ENCODE results near the gene NFKBIL1.

Gene NFKBIL1

DNA sequence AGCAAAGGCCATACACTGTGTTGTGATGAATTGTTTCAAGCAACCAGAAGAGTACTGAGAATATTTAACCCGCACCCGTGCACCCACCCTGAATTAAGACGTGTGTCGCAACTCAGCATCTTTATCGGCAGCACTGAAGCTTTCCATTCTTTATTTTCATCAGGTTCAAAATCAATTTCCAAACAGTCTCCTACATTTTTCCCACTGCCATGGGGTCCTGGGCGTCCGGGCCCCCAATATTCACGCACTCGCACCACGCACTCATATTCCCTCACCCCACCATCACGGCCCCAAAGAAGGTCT lies 33.0 kb downstream of the NFKBIL1 start:
- H3K9me3 ChIP-seq (replicated peaks in 1 of 11) = no peaks in the 10 kb centered on the region
- no peaks in the 10 kb centered on the region for H3K27me3 ChIP-seq
- H3K4me3 ChIP-seq = peak overlapping the region; percentile 69 to 81 (median 76); a peak in 18 of 20 replicates
- peak overlapping the region; percentile 90 to 100 (median 96) for H3K4me2 ChIP-seq
- H3K36me3 ChIP-seq = peaks cover 18 to 28% (median 26%) of the 10 kb centered on the region in 11 experiments
- peaks cover 0 to 31% (median 17%) of the 10 kb centered on the region in 11 experiments; a peak in 15 of 22 replicates for H4K20me1 ChIP-seq
- peak overlapping the region; percentile 61 to 88 (median 83); a peak in 18 of 22 replicates for H3K27ac ChIP-seq
- peak in 4 of 11 experiments; percentile 21 to 79 (median 30); a peak in 3 of 22 replicates for TF ChIP-seq Cebpa-rat (IDR thresholded peaks at IDR 0.05)
- H3K9ac ChIP-seq = peak overlapping the region; percentile 80 to 89 (median 86); a peak in 21 of 22 replicates
- H3K4me1 ChIP-seq = peaks cover 81 to 95% (median 83%) of the 10 kb centered on the region in 10 experiments

DNA sequence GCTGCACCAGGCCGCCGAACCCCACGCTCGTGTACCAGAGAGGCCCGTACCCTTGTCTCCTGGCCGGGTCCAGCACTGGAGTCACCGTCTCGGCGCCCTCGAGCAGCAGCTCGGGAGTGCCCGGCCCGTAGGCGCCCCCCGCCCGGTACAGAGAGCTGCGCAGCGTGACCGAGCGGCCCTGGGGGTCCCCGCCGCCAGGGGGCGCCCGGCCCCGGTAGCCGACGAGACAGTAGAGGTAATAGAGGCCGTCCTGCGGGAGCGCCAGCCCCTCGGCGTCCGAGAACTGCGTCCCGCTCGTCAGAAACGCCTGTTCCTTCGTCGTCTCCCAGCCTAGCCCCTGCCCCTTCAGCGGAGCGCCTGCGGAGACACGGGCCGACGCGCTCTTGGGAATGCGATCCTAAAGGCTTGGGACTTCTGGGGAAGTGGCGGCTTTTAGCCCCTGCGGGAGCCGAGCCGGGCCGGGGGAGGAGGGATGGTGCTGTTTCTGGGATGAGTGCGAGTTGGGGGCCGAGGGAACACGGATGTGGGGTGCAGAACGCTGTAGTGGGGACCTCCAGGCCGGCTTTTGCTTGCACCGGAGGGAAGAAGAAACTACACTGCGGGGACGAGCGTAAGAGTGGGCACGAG lies 33.5 kb downstream of the NFKBIL1 start:
- peak overlapping the region; percentile 69 to 81 (median 76) for H3K4me3 ChIP-seq
- peaks cover 18 to 28% (median 26%) of the 10 kb centered on the region in 11 experiments for H3K36me3 ChIP-seq
- no peak for TF ChIP-seq Cebpa-rat (IDR thresholded peaks at IDR 0.05)
- peaks cover 0 to 27% (median 17%) of the 10 kb centered on the region in 11 experiments; a peak in 15 of 22 replicates for H4K20me1 ChIP-seq
- peak overlapping the region; percentile 61 to 88 (median 83); a peak in 21 of 22 replicates for H3K27ac ChIP-seq
- H3K9ac ChIP-seq = peak overlapping the region; percentile 80 to 89 (median 86)
- H3K27me3 ChIP-seq = no peaks in the 10 kb centered on the region
- peaks cover 81 to 96% (median 87%) of the 10 kb centered on the region in 10 experiments for H3K4me1 ChIP-seq
- no peaks in the 10 kb centered on the region for H3K9me3 ChIP-seq (replicated peaks in 1 of 11)
- peak overlapping the region; percentile 90 to 100 (median 96) for H3K4me2 ChIP-seq

- Histone ChIP-seq H3K36me3 (peaks cover 18 to 26% (median 24%) of the 10 kb centered on the region in 11 experiments), H3K27me3 (no peaks in the 10 kb centered on the region), H3K4me2 (peak overlapping the region; percentile 90 to 100 (median 96)), H3K27ac (peak overlapping the region; percentile 61 to 88 (median 83); a peak in 21 of 22 replicates), H3K9ac (peak overlapping the region; percentile 80 to 89 (median 86)), H3K4me3 (peak overlapping the region; percentile 69 to 81 (median 76)), H4K20me1 (peaks cover 0 to 20% (median 13%) of the 10 kb centered on the region in 11 experiments; a peak in 15 of 22 replicates), H3K4me1 (peaks cover 81 to 96% (median 91%) of the 10 kb centered on the region in 10 experiments), H3K9me3 (replicated peaks in 1 of 11) (no peaks in the 10 kb centered on the region)
- TF ChIP-seq Cebpa-rat (IDR thresholded peaks at IDR 0.05) = no peak
Observed at GRCh38 chr6:31581434-31582229, 34.2 kb downstream of the NFKBIL1 start.

- H3K27ac ChIP-seq = peak within 1 kb of the TSS; percentile 61 to 88 (median 83); a peak in 21 of 22 replicates
- H3K27me3 ChIP-seq = no peaks in the 10 kb centered on the region
- peak within 1 kb of the TSS; percentile 80 to 89 (median 86) for H3K9ac ChIP-seq
- TF ChIP-seq Cebpa-rat (IDR thresholded peaks at IDR 0.05) = no peak
- H3K9me3 ChIP-seq (replicated peaks in 1 of 11) = no peaks in the 10 kb centered on the region
- H3K4me1 ChIP-seq = peaks cover 81 to 96% (median 91%) of the 10 kb centered on the region in 10 experiments
- peak within 1 kb of the TSS; percentile 69 to 81 (median 76) for H3K4me3 ChIP-seq
- H4K20me1 ChIP-seq = peaks cover 0 to 14% (median 7%) of the 10 kb centered on the region in 11 experiments; a peak in 13 of 22 replicates
- peak within 1 kb of the TSS; percentile 90 to 100 (median 96) for H3K4me2 ChIP-seq
- peaks cover 16 to 20% (median 18%) of the 10 kb centered on the region in 11 experiments for H3K36me3 ChIP-seq
Observed at GRCh38 chr6:31582230-31582643, 34.8 kb downstream of the NFKBIL1 start, which contains the start of gene LTB. Gene LTB (minus strand): TSS chr6:31582424. CDS start chr6:31582417, 7 bp downstream.

DNA sequence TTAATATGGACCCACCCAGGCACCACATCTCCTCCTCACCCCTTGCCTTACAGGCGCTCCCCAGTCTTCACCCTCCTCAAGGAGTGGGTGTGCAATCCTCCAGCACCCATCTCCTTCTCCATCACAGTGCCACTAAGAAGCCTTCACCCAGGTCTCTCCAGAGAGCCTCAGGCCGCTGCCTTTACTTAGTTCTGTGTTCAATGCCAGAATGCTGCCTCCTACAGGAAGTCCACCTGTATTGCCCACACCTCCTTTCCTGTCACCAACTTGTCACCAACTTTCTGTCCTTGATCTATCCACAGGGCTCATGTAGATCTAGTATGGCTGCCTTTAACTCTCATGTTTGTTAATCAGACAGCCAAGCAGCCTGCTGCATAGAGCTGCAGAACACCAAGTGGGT lies 38.1 kb downstream of the NFKBIL1 start:
- Histone ChIP-seq H3K4me3 (peak overlapping the region in 3 of 10 experiments; percentile 24 to 64 (median 63); a peak in 3 of 20 replicates), H3K4me1 (peaks cover 76 to 95% (median 86%) of the 10 kb centered on the region in 10 experiments), H3K36me3 (peaks cover 0 to 10% (median 0%) of the 10 kb centered on the region in 11 experiments; a peak in 5 of 22 replicates), H4K20me1 (no peaks in the 10 kb centered on the region), H3K27me3 (no peaks in the 10 kb centered on the region), H3K9me3 (replicated peaks in 1 of 11) (no peaks in the 10 kb centered on the region), H3K27ac (peak overlapping the region; percentile 59 to 92 (median 86)), H3K4me2 (peak overlapping the region; percentile 77 to 100 (median 94)), H3K9ac (peak overlapping the region in 10 of 11 experiments; percentile 66 to 81 (median 74); a peak in 19 of 22 replicates)
- no peak for TF ChIP-seq Cebpa-rat (IDR thresholded peaks at IDR 0.05)

DNA sequence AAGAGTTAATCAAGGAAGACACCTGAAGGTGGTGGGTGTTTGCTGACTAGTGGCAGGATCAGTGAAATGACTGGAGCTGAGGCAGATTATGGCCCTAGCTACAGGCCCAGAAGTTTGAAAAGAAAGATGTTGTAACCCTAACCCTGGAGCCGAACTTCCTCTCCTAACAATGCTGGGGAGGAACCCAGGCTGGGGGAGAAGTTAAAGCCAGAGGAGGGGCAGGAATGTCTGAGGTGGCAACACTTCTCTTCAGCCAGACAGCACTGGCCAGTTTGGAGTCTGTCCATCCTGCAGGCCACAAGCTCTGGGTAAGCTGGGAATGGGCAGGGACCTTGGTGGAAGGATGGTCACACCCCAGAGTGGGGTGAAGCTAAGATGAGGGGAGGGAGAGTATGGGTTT lies 38.6 kb downstream of the NFKBIL1 start, which contains the start of gene LST1:
Gene LST1, plus strand, starts transcription at position 270 of the 400 bp plus-strand sequence. CDS start 1,023 bp downstream, outside the sequence.
- peak within 1 kb of the TSS; percentile 59 to 92 (median 86) for H3K27ac ChIP-seq
- H3K9ac ChIP-seq = peak within 1 kb of the TSS; percentile 47 to 81 (median 74)
- H3K36me3 ChIP-seq = peaks cover 0 to 10% (median 0%) of the 10 kb centered on the region in 11 experiments; a peak in 5 of 22 replicates

GRCh38 chr6:31586599-31587281 lies 39.3 kb downstream of the NFKBIL1 start:
- TF ChIP-seq Cebpa-rat (IDR thresholded peaks at IDR 0.05) = no peak
- peaks cover 66 to 92% (median 80%) of the 10 kb centered on the region in 10 experiments for H3K4me1 ChIP-seq
- H3K27me3 ChIP-seq = no peaks in the 10 kb centered on the region
- peaks cover 0 to 10% (median 0%) of the 10 kb centered on the region in 11 experiments; a peak in 5 of 22 replicates for H3K36me3 ChIP-seq
- H3K9ac ChIP-seq = peak overlapping the region; percentile 47 to 81 (median 74)
- H3K27ac ChIP-seq = peak overlapping the region; percentile 59 to 92 (median 86)
- H4K20me1 ChIP-seq = no peaks in the 10 kb centered on the region
- H3K4me3 ChIP-seq = peak overlapping the region in 9 of 10 experiments; percentile 17 to 64 (median 48); a peak in 15 of 20 replicates
- no peaks in the 10 kb centered on the region for H3K9me3 ChIP-seq (replicated peaks in 1 of 11)
- peak overlapping the region; percentile 77 to 100 (median 94) for H3K4me2 ChIP-seq

More for the DNA sequence above, 38.6 kb downstream of the NFKBIL1 start, which contains the start of gene LST1:
- peak within 1 kb of the TSS; percentile 77 to 100 (median 94) for H3K4me2 ChIP-seq
- H3K27me3 ChIP-seq = no peaks in the 10 kb centered on the region
- H3K4me1 ChIP-seq = peaks cover 73 to 96% (median 84%) of the 10 kb centered on the region in 10 experiments
- H3K4me3 ChIP-seq = peak within 1 kb of the TSS in 9 of 10 experiments; percentile 17 to 64 (median 48); a peak in 15 of 20 replicates
- no peak for TF ChIP-seq Cebpa-rat (IDR thresholded peaks at IDR 0.05)
- no peaks in the 10 kb centered on the region for H3K9me3 ChIP-seq (replicated peaks in 1 of 11)
- no peaks in the 10 kb centered on the region for H4K20me1 ChIP-seq

All from BLaER1 treated with 17β-estradiol and CSF1 and Interleukin-3, amounts not matched to agents 10 nM and 100 nM (cell line).